Nucleus accumbens (tissue), 56 donors: ENCODE data around the gene TTC7B.

Experiments
- DNase-seq, 56 donors: peaks; one replicate each; lab custom pipeline; 2025; lab: John Stamatoyannopoulos, UW

TTC7B gene

GRCh38 chr14:90630171-90630806 lies 185.9 kb downstream of the TTC7B start:
- peak in 1 of 56 donors; percentile 28 for DNase-seq

GRCh38 chr14:90629471-90629870 lies 186.8 kb downstream of the TTC7B start:
- no peak for DNase-seq

GRCh38 chr14:90628825-90629224 lies 187.4 kb downstream of the TTC7B start:
- peak in 2 of 56 donors; percentile 34 to 44 for DNase-seq

GRCh38 chr14:90627478-90627877 lies 188.8 kb downstream of the TTC7B start:
- DNase-seq = no peak

- DNase-seq = no peak
Measured at GRCh38 chr14:90626550-90626949, 189.7 kb downstream of the TTC7B start.

- no peak for DNase-seq
Measured at GRCh38 chr14:90625445-90625844, 190.8 kb downstream of the TTC7B start.

- no peak for DNase-seq
Measured at GRCh38 chr14:90624732-90625400, 191.4 kb downstream of the TTC7B start.

GRCh38 chr14:90624227-90624626 lies 192.0 kb downstream of the TTC7B start:
- DNase-seq = no peak

GRCh38 chr14:90621201-90621600 lies 195.0 kb downstream of the TTC7B start:
- no peak for DNase-seq

GRCh38 chr14:90620568-90621077 lies 195.6 kb downstream of the TTC7B start:
- peak in 2 of 56 donors; percentile 41 to 69 for DNase-seq

GRCh38 chr14:90619911-90620310 lies 196.3 kb downstream of the TTC7B start:
- no peak for DNase-seq

- no peak for DNase-seq
Measured at GRCh38 chr14:90617961-90618360, 198.3 kb downstream of the TTC7B start.

- DNase-seq = no peak
Measured at GRCh38 chr14:90616881-90617280, 199.3 kb downstream of the TTC7B start.

- DNase-seq = no peak
Measured at GRCh38 chr14:90616313-90616712, 199.9 kb downstream of the TTC7B start.

- DNase-seq = no peak
Measured at GRCh38 chr14:90615517-90616060, 200.6 kb downstream of the TTC7B start.

GRCh38 chr14:90614696-90615516 lies 201.3 kb downstream of the TTC7B start:
- peak in 4 of 56 donors; percentile 22 to 44 (median 36) for DNase-seq

- DNase-seq = no peak
Measured at GRCh38 chr14:90613997-90614396, 202.2 kb downstream of the TTC7B start.

- DNase-seq = no peak
Measured at GRCh38 chr14:90613453-90613852, 202.8 kb downstream of the TTC7B start.

- no peak for DNase-seq
Measured at GRCh38 chr14:90612801-90613200, 203.4 kb downstream of the TTC7B start.

- DNase-seq = no peak
Measured at GRCh38 chr14:90611936-90612335, 204.3 kb downstream of the TTC7B start.

- no peak for DNase-seq
Measured at GRCh38 chr14:90611501-90611900, 204.7 kb downstream of the TTC7B start.
